ENCODE data around the gene ADAMTS3.

ADAMTS3 gene

DNA sequence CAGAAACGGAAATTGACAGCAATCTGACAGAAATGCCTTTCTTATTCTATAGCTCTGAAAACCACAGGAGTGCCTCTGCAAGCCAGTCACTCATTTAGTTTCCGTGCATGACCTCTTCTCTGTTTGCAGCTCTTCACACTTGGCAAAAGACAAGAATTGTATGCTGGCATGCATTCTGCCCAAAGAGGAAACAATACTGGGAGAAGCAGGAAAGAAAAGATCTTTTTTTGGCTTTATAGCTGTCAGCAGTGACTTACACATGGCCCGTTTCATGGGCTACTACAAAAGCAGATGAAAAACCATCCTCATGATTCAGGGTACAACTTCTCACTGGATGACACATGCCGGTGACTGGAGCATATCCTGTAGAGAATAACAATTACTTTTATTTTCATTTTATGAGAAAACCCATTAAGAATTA, 249.4 kb downstream of the ADAMTS3 start:
- Histone ChIP-seq H3K9ac (ENCODE audit: low read depth, low read length, poor library complexity, severe bottlenecking) (no peak overlapping the region), H3K9me3 (ENCODE audit: insufficient read depth, low read depth, low read length) (no peaks in the 10 kb centered on the region), H3F3A (ENCODE audit: low read depth) (no peaks in the 10 kb centered on the region), H2AFZ (ENCODE audit: low read length) (no peak overlapping the region), H3K4me3 (ENCODE audit: low read length, poor library complexity, severe bottlenecking) (peak overlapping the region; percentile 22), H3K36me3 (ENCODE audit: insufficient read depth, low read length) (no peaks in the 10 kb centered on the region), H3K27me3 (ENCODE audit: insufficient read depth, low read length, poor library complexity, severe bottlenecking) (no peaks in the 10 kb centered on the region), H4K20me1 (ENCODE audit: insufficient read depth, low read length, poor library complexity, severe bottlenecking) (no peaks in the 10 kb centered on the region), H3K4me2 (ENCODE audit: low read depth, low read length, poor library complexity, severe bottlenecking) (peak overlapping the region; percentile 9), H3K79me2 (ENCODE audit: insufficient read depth, low read length) (no peaks in the 10 kb centered on the region), H3K4me1 (ENCODE audit: insufficient read depth, low read length, poor library complexity, severe bottlenecking) (no peaks in the 10 kb centered on the region), H3K9me2 (replicated peaks; ENCODE audit: low read depth, low read length) (no peaks in the 10 kb centered on the region)
- no peak for TF ChIP-seq EZH2phosphoT487 (IDR thresholded peaks at IDR 0.05; ENCODE audit: borderline replicate concordance)

- H3K36me3 ChIP-seq (ENCODE audit: insufficient read depth, low read length), result no peaks in the 10 kb centered on the region
- no peaks in the 10 kb centered on the region for H4K20me1 ChIP-seq (ENCODE audit: insufficient read depth, low read length, poor library complexity, severe bottlenecking)
- no peaks in the 10 kb centered on the region for H3F3A ChIP-seq (ENCODE audit: low read depth)
- no peaks in the 10 kb centered on the region for H3K79me2 ChIP-seq (ENCODE audit: insufficient read depth, low read length)
- no peak for TF ChIP-seq EZH2phosphoT487 (IDR thresholded peaks at IDR 0.05; ENCODE audit: borderline replicate concordance)
- TF ChIP-seq, protein P1, sequence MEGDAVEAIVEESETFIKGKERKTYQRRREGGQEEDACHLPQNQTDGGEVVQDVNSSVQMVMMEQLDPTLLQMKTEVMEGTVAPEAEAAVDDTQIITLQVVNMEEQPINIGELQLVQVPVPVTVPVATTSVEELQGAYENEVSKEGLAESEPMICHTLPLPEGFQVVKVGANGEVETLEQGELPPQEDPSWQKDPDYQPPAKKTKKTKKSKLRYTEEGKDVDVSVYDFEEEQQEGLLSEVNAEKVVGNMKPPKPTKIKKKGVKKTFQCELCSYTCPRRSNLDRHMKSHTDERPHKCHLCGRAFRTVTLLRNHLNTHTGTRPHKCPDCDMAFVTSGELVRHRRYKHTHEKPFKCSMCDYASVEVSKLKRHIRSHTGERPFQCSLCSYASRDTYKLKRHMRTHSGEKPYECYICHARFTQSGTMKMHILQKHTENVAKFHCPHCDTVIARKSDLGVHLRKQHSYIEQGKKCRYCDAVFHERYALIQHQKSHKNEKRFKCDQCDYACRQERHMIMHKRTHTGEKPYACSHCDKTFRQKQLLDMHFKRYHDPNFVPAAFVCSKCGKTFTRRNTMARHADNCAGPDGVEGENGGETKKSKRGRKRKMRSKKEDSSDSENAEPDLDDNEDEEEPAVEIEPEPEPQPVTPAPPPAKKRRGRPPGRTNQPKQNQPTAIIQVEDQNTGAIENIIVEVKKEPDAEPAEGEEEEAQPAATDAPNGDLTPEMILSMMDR (conservative IDR thresholded peaks at IDR 0.05; ENCODE audit: low read length), result no peak
- H3K4me2 ChIP-seq (ENCODE audit: low read depth, low read length, poor library complexity, severe bottlenecking), result no peak overlapping the region
- H3K9ac ChIP-seq (ENCODE audit: low read depth, low read length, poor library complexity, severe bottlenecking), result no peak overlapping the region
- H3K4me1 ChIP-seq (ENCODE audit: insufficient read depth, low read length, poor library complexity, severe bottlenecking), result no peaks in the 10 kb centered on the region
- no peak overlapping the region for H3K4me3 ChIP-seq (ENCODE audit: low read length, poor library complexity, severe bottlenecking)
- H2AFZ ChIP-seq (ENCODE audit: low read length), result no peak overlapping the region
- no peaks in the 10 kb centered on the region for H3K9me3 ChIP-seq (ENCODE audit: insufficient read depth, low read depth, low read length)
- H3K9me2 ChIP-seq (replicated peaks; ENCODE audit: low read depth, low read length), result no peaks in the 10 kb centered on the region
- no peaks in the 10 kb centered on the region for H3K27me3 ChIP-seq (ENCODE audit: insufficient read depth, low read length, poor library complexity, severe bottlenecking)
Measured at GRCh38 chr4:72318421-72319170, 250.4 kb downstream of the ADAMTS3 start.

- Histone ChIP-seq H3K4me2 (ENCODE audit: low read depth, low read length, poor library complexity, severe bottlenecking) (no peak overlapping the region), H3K9me2 (replicated peaks; ENCODE audit: low read depth, low read length) (no peaks in the 10 kb centered on the region), H3K4me3 (ENCODE audit: low read length, poor library complexity, severe bottlenecking) (no peak overlapping the region), H3K79me2 (ENCODE audit: insufficient read depth, low read length) (no peaks in the 10 kb centered on the region), H3K9me3 (ENCODE audit: insufficient read depth, low read depth, low read length) (no peaks in the 10 kb centered on the region), H3F3A (ENCODE audit: low read depth) (no peaks in the 10 kb centered on the region), H3K36me3 (ENCODE audit: insufficient read depth, low read length) (no peaks in the 10 kb centered on the region), H3K9ac (ENCODE audit: low read depth, low read length, poor library complexity, severe bottlenecking) (no peak overlapping the region), H3K4me1 (ENCODE audit: insufficient read depth, low read length, poor library complexity, severe bottlenecking) (no peaks in the 10 kb centered on the region), H2AFZ (ENCODE audit: low read length) (no peak overlapping the region), H4K20me1 (ENCODE audit: insufficient read depth, low read length, poor library complexity, severe bottlenecking) (no peaks in the 10 kb centered on the region), H3K27me3 (ENCODE audit: insufficient read depth, low read length, poor library complexity, severe bottlenecking) (no peaks in the 10 kb centered on the region)
- TF ChIP-seq EZH2phosphoT487 (IDR thresholded peaks at IDR 0.05; ENCODE audit: borderline replicate concordance), result no peak
- TF ChIP-seq, protein P1 (conservative IDR thresholded peaks at IDR 0.05; ENCODE audit: low read length), result no peak
Measured at GRCh38 chr4:72314869-72315268, 254.2 kb downstream of the ADAMTS3 start.

DNA sequence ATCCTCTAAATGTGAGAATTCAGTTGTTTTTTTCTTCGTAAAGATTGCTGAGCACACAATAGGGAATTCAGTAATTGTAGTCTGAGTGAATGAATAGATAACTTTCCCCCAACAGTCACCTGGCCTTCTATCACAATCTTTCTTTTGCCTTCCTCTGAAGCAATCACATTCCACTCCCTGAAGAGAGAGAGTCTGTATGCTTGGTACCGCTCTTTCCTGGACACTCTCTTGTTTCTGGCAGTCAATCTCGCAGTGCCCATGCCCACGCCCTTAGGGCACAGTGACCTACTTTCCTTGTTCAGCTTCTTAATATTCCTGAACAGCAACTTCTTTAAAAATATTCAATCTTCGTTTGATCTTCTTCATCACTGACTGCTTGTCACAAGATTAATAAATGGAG, 255.9 kb downstream of the ADAMTS3 start:
- H3K9ac ChIP-seq (ENCODE audit: low read depth, low read length, poor library complexity, severe bottlenecking), result no peak overlapping the region
- no peaks in the 10 kb centered on the region for H3K9me3 ChIP-seq (ENCODE audit: insufficient read depth, low read depth, low read length)
- H3K27me3 ChIP-seq (ENCODE audit: insufficient read depth, low read length, poor library complexity, severe bottlenecking), result no peaks in the 10 kb centered on the region
- H3K4me3 ChIP-seq (ENCODE audit: low read length, poor library complexity, severe bottlenecking), result no peak overlapping the region
- no peaks in the 10 kb centered on the region for H4K20me1 ChIP-seq (ENCODE audit: insufficient read depth, low read length, poor library complexity, severe bottlenecking)
- H3K9me2 ChIP-seq (replicated peaks; ENCODE audit: low read depth, low read length), result no peaks in the 10 kb centered on the region
- H3K36me3 ChIP-seq (ENCODE audit: insufficient read depth, low read length), result no peaks in the 10 kb centered on the region
- TF ChIP-seq EZH2phosphoT487 (IDR thresholded peaks at IDR 0.05; ENCODE audit: borderline replicate concordance), result no peak
- TF ChIP-seq, protein P1 (conservative IDR thresholded peaks at IDR 0.05; ENCODE audit: low read length), result no peak
- no peak overlapping the region for H2AFZ ChIP-seq (ENCODE audit: low read length)
- H3K79me2 ChIP-seq (ENCODE audit: insufficient read depth, low read length), result no peaks in the 10 kb centered on the region
- no peaks in the 10 kb centered on the region for H3F3A ChIP-seq (ENCODE audit: low read depth)
- no peaks in the 10 kb centered on the region for H3K4me1 ChIP-seq (ENCODE audit: insufficient read depth, low read length, poor library complexity, severe bottlenecking)
- no peak overlapping the region for H3K4me2 ChIP-seq (ENCODE audit: low read depth, low read length, poor library complexity, severe bottlenecking)
